GM12891 (cell line): ENCODE data around the gene CATSPER3.
"Not testable (repeated sequence)": the region's sequence is repeated elsewhere in the genome, so short reads cannot be mapped to it uniquely, and the experiment has no call there.

Source experiments
- DNase-seq: peaks from one replicate; pipeline ENCODE4 v3.0.0; 2011; ENCODE audit warnings: low spot score; ENCODE audit not compliant: insufficient read length
- FAIRE-seq: peaks from 2 replicates; lab custom pipeline; 2011; peaks lifted over from hg19 to GRCh38; lab: Jason Lieb, UNC
- PAX5 ChIP-seq: IDR thresholded peaks from 2 replicates; pipeline ENCODE4 v1.6.1; 2011; ENCODE audit warnings: low read length, moderate library complexity, mild to moderate bottlenecking; ENCODE audit not compliant: insufficient read depth, severe bottlenecking
- POLR2A ChIP-seq: IDR thresholded peaks from 2 replicates; pipeline ENCODE4 v1.6.1; 2011; ENCODE audit warnings: low read depth, low read length, control low read depth
- POLR2AphosphoS5 ChIP-seq: IDR thresholded peaks from 2 replicates; pipeline ENCODE4 v1.6.1; 2011; ENCODE audit warnings: low read depth, low read length, control low read depth
- POU2F2 ChIP-seq: IDR thresholded peaks from 2 replicates; pipeline ENCODE4 v1.6.1; 2011; ENCODE audit warnings: low read depth, mild to moderate bottlenecking, control low read depth, low read length, moderate library complexity
- SPI1 ChIP-seq: IDR thresholded peaks from 2 replicates; pipeline ENCODE4 v1.6.1; 2011; ENCODE audit warnings: low read depth, low read length, control low read depth
- TAF1 ChIP-seq: IDR thresholded peaks from 2 replicates; pipeline ENCODE4 v1.6.1; 2011; ENCODE audit warnings: low read depth, low read length, control low read depth

Gene CATSPER3

DNA sequence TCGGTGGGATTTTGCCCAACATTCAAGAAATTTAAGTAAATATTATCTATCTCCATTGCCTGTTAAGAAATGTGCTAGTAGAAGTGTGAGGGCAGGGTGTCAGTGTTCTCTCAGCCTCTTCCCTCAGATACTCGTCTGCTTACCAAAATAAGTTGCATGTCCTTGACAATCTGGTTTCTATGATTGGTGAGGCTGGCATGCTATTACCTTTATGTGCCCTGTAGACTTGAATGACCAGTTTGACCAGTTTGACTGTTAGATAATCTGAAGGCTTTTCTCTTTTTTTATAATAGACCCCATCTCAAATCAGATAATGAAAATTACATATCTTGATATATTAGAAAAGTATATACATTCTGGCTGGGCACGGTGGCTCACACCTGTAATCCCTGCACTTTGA is 348 bp downstream of the CATSPER3 start:
- FAIRE-seq (no peak), DNase-seq (no peak)

DNA sequence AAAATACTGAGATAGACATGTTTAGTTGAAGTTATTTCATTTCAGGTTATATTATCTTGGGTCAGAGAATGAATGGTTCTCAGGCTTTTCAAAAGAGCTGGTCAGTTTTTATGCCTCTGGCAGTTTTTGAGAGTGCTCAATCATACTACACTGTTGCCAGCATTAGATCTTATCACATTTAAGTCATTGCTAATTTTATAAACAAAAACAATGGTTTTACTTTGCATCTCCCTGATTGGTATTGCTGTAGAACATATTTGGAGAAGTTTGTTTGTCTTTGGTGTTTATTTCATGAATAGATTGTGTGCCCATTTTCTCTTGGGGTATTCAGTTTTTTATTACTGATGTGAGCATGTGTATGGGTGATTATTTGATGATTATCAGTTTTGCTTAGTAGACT is 1.5 kb downstream of the CATSPER3 start:
- no peak for TF ChIP-seq POLR2AphosphoS5
- no peak for TF ChIP-seq SPI1
- FAIRE-seq (no peak), DNase-seq (no peak)

More for the DNA sequence above, 348 bp downstream of the CATSPER3 start:
- no peak for TF ChIP-seq PAX5
- TF ChIP-seq POU2F2: no peak
- no peak for TF ChIP-seq TAF1
- no peak for TF ChIP-seq SPI1
- TF ChIP-seq POLR2AphosphoS5: no peak
- no peak for TF ChIP-seq POLR2A

DNA sequence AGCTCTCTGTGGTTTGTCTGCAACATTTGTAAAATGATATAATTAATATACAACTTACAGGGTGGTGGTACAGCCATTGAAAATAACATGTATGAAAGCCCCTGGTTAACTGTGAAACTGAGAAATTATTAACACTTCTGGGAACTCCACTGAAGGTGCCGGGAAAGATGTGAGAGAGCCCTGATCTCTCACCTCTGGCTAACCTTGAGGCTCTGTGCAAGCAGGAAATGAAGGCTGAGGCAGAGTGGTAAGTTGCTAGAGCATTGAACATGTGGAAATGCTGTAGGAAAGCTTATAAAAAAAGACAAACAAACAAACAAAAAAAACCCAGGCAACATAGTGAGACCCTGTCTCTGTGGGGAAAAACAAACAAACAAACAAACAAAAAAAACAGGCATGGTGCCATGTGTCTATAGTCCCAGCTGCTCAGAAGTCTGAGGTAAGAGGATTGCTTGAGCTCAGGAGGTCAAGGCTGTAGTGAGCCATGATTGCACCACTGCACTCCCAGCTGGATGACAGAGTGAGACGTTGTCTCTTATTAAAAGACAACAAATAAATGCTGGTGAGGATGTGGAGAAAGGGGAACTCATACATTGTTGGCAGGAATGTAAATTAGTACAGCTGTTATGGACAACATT is 7.5 kb downstream of the CATSPER3 start:
- TF ChIP-seq POLR2A (no peak), POU2F2 (no peak), TAF1 (no peak), POLR2AphosphoS5 (no peak), PAX5 (no peak), SPI1 (no peak)
- no peak for FAIRE-seq
- DNase-seq: no peak

DNA sequence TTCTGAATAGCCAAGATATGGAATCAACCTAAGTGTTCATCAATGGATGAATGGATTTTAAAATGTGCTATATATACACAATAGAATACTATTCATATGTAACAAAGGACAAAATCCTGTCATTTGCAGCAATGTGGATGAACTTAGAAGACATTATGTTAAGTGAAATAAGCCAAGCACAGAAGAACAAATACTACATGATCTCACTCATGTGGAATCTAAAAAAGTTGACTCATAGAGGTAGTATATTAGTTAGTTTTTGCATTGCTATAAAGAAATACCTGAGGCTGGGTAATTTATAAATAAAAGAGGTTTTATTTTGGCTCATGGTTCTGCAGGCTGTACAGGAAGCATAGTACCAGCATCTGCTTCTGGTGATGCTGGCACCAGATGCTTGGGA is 8.1 kb downstream of the CATSPER3 start:
- FAIRE-seq (no peak), DNase-seq (no peak)
- TF ChIP-seq POU2F2 (no peak), PAX5 (no peak), POLR2A (no peak), SPI1 (no peak), TAF1 (no peak)

DNA sequence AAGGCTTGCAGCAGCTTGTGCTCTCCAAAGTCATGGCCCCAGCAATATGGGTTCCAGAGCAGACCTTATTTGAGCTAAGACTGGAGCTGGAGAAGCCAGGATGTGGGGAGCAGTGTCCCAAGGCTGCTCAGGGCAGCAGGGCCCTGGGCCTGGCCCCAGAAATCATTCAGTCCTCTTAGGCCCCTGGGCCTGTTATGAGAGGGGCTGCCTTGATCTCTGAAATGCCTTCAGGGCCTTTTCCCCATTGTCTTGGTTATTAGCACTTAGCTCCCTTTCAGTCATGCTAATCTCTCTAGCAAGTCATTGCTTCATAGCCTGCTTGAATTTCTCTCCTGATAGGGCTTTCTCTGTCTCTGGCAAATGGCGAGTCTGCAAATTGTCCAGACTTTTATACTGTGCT is 9.1 kb downstream of the CATSPER3 start:
- DNase-seq: no peak
- FAIRE-seq: no peak
- TF ChIP-seq POLR2A: no peak

DNA sequence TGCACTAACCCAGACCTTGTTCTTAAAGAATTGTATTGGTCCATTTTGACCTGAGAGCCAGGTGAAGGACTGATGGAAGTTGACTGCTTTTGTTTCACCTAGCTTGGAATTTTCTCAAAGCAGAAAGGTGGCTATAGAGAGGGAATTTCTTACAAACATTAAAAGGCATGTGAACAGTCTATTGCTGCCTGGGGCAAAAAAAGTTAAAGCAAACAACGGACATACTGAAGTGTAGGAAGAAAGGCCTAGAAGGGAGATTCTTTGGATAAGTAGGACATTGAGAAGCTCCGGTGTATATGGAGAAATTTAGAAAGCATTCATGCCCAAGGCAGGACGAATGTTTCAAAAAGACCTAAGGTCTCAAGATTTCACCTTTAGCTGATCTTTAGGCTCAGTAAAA is 11.7 kb downstream of the CATSPER3 start:
- no peak for FAIRE-seq
- DNase-seq: no peak
- TF ChIP-seq POU2F2 (no peak), POLR2A (no peak), SPI1 (no peak), POLR2AphosphoS5 (no peak), TAF1 (no peak), PAX5 (no peak)

DNA sequence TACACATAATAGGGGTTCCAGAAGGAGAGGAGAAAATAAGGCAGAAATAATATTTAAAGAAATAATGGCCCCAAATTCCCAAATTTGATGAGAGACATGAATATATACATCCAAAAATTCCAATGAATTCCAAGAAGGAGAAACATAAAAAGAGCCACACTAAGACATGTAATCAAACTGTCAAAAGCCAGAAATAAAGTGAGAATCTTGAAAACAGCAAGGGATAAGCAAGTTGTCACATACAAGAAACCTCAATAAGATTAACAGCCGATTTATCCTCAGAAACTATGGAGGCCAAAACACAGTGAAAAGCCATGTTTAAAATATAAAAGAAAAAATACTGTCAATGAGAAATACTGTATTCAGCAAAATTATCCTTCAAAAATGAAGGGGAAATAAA is 14.5 kb downstream of the CATSPER3 start:
- DNase-seq (no peak), FAIRE-seq (no peak)
- no peak for TF ChIP-seq PAX5
- no peak for TF ChIP-seq TAF1
- TF ChIP-seq POLR2AphosphoS5: no peak
- TF ChIP-seq SPI1: no peak
- TF ChIP-seq POLR2A: no peak
- no peak for TF ChIP-seq POU2F2

DNA sequence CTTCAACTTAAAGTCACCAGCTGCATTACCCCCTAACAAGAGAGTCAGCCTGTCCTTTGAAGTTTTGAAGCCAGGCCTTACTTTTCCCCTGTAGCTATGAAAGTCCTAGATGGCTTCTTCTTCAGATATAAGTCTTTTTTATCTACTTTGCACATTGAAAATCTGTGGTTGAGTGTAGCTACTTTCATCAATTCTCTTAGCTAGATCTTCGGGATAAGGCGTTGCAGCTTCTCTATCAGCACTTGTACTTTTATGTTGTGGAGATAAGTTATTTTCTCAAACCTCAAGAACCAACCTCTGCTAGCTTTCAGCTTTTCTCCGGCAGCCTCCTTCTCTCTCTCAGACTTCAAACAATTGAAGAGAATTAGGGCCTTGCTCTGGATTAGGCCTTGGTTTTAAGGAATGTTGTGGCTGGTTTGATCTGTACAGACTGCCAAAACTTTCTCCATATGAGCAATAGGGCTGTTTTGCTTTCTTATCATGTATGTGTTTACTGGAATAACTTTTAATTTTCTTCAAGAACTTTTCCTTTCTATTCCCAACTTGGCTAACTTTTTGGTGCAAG is 21.6 kb downstream of the CATSPER3 start:
- TF ChIP-seq SPI1: no peak
- TF ChIP-seq POU2F2: no peak
- no peak for TF ChIP-seq POLR2AphosphoS5
- TF ChIP-seq PAX5: no peak
- TF ChIP-seq POLR2A: no peak
- TF ChIP-seq TAF1: no peak
- FAIRE-seq: no peak
- no peak for DNase-seq

DNA sequence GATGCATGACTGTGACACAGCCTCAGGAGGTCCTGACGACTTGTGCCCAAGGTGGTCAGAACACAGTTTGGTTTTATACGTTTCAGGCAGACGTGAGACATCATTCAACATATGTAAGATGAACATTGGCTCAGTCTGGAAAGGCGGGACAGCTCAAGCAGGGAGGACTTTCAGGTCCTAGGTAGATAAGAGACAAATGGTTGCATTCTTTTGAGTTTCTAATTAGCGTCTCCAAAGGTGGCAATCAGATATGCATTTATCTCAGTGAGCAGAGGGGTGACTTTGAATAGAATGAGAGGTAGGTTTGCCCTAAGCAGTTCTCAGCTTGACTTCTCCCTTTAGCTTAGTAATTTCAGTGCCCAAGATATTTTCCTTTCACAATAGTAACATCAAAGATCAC is 22.5 kb downstream of the CATSPER3 start:
- not testable (repeated sequence) for FAIRE-seq, DNase-seq

DNA sequence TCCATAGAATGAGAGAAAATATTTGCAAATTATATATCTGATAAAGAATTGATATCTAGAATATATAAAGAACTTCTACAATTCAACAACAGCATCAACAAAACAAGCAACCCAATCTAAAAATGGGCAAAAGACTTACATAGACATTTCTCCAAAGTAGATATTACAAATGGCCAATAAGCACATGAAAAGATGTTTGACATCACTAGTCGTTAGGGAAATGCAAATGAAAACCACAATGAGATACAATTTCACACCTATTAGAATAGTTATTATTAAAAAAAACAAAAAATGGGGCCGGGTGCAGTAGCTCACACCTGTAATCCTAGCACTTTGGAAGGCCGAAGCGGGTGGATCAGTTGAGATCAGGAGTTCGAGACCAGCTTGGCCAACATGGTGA is 24.4 kb downstream of the CATSPER3 start:
- DNase-seq (no peak), FAIRE-seq (no peak)
- no peak for TF ChIP-seq SPI1
- no peak for TF ChIP-seq POLR2A
- TF ChIP-seq TAF1: no peak
- no peak for TF ChIP-seq POU2F2
- TF ChIP-seq POLR2AphosphoS5: no peak

DNA sequence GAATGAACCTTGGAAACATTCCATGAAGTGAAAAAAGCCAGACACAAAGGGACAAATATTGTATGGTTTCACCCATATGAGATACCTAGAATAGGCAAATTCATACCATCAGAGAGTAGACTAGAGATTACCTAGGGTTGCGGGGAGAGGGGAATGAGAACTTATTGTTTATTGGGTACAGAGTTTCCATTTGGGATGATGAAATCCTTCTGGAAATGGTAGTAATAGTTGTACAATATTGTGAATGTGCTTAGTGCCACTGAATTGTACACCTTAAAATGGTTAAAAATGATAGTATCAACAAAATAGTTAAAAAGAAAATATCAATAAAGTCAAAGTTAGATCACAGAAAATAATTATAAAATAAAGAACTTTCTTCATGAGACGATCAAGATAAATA is 25.5 kb downstream of the CATSPER3 start:
- DNase-seq (no peak), FAIRE-seq (no peak)
- TF ChIP-seq POLR2AphosphoS5 (no peak), POLR2A (no peak), PAX5 (no peak), TAF1 (no peak), SPI1 (no peak), POU2F2 (no peak)
